HG03378 (cell line): ENCODE measurements around the gene EI24.
A peak's percentile ranks its signal among the peaks of the same experiment; 100 is the strongest.
"Not testable (repeated sequence)": the region's sequence is repeated elsewhere in the genome, so short reads cannot be mapped to it uniquely, and the experiment has no call there.

Experiments
- ATAC-seq: cut with Tn5 transposase; IDR thresholded peaks from one replicate; pipeline ENCODE4 v1.9.1; 2021; ENCODE audit warnings: mild to moderate bottlenecking, moderate library complexity; ENCODE audit not compliant: unreplicated experiment

EI24 gene

GRCh38 chr11:125568970-125569914 is at the start of gene EI24:
Gene EI24, plus strand, starts transcription at chr11:125569477. Its CDS starts 3,051 bp downstream, at chr11:125572528.
- ATAC-seq: peak; percentile 84

- ATAC-seq: no peak
These were observed 49.1 kb upstream of the EI24 start for GRCh38 chr11:125519860-125520834.

- ATAC-seq: no peak
These were observed 44.0 kb upstream of the EI24 start for GRCh38 chr11:125525303-125525702.

- no peak for ATAC-seq
These were observed 36.6 kb upstream of the EI24 start for GRCh38 chr11:125532668-125533067.

- no peak for ATAC-seq
These were observed 33.7 kb upstream of the EI24 start for GRCh38 chr11:125535585-125535984.

- not testable (repeated sequence) for ATAC-seq
These were observed 32.4 kb upstream of the EI24 start for GRCh38 chr11:125536834-125537233.

- no peak for ATAC-seq
These were observed 26.6 kb upstream of the EI24 start for GRCh38 chr11:125542709-125543108.

- ATAC-seq: no peak
These were observed 18.5 kb upstream of the EI24 start for GRCh38 chr11:125550780-125551179.

GRCh38 chr11:125551835-125552342 is 17.4 kb upstream of the EI24 start:
- ATAC-seq: no peak

- ATAC-seq: no peak
These were observed 16.4 kb upstream of the EI24 start for GRCh38 chr11:125552927-125553326.

- no peak for ATAC-seq
These were observed 15.9 kb upstream of the EI24 start for GRCh38 chr11:125553357-125553756.

- ATAC-seq: no peak
These were observed 15.2 kb upstream of the EI24 start for GRCh38 chr11:125554038-125554437.

GRCh38 chr11:125559888-125560287 is 9.4 kb upstream of the EI24 start:
- ATAC-seq: no peak

GRCh38 chr11:125561924-125562323 is 7.4 kb upstream of the EI24 start:
- ATAC-seq: no peak

GRCh38 chr11:125562430-125562829 is 6.8 kb upstream of the EI24 start:
- no peak for ATAC-seq

GRCh38 chr11:125564357-125564756 is 4.9 kb upstream of the EI24 start:
- ATAC-seq: no peak

GRCh38 chr11:125566235-125566634 is 3.0 kb upstream of the EI24 start:
- no peak for ATAC-seq

- ATAC-seq: peak; percentile 47
These were observed 791 bp downstream of the EI24 start for GRCh38 chr11:125569915-125570621.

GRCh38 chr11:125570952-125571351 is 1.7 kb downstream of the EI24 start:
- no peak for ATAC-seq

- no peak for ATAC-seq
These were observed 3.6 kb downstream of the EI24 start for GRCh38 chr11:125572916-125573315.

- ATAC-seq: not testable (repeated sequence)
These were observed 7.9 kb downstream of the EI24 start for GRCh38 chr11:125577181-125577580.
